Smooth muscle cell (in vitro differentiated cells): ENCODE data around the gene DAND5. TPM values are rescaled to one million over a fixed set of nuclear protein-coding genes. Genes with fewer than 3 reads are reported as not detected.

Experiments used
- DNase-seq: peaks from one replicate; lab custom pipeline; 2025; ENCODE audit not compliant: unreplicated experiment; lab: John Stamatoyannopoulos, UW
- H2AFZ ChIP-seq: fragments of 200-600 bp; sonication (generic); 2 replicates; pipeline ENCODE4 v1.6.0; 2016; ENCODE audit warnings: antibody characterized with exemption, low read depth, mild to moderate bottlenecking
- H3F3A ChIP-seq: fragments of 200-600 bp; sonication (generic); 2 replicates; pipeline ENCODE4 v1.6.0; 2017; ENCODE audit warnings: antibody characterized with exemption, low read depth
- H3K27ac ChIP-seq: fragments of 200-600 bp; sonication (generic); 2 replicates; pipeline ENCODE4 v1.5.1; 2016; ENCODE audit warnings: low read depth, mild to moderate bottlenecking
- H3K27me3 ChIP-seq: fragments of 200-600 bp; sonication (generic); 2 replicates; pipeline ENCODE4 v1.6.1; 2016; ENCODE audit warnings: low read depth, mild to moderate bottlenecking
- H3K36me3 ChIP-seq: fragments of 200-600 bp; sonication (generic); 2 replicates; pipeline ENCODE4 v1.5.1; 2016; ENCODE audit warnings: low read depth
- H3K4me1 ChIP-seq: fragments of 200-600 bp; sonication (generic); 2 replicates; pipeline ENCODE4 v1.5.1; 2016; ENCODE audit warnings: low read depth
- H3K4me2 ChIP-seq: fragments of 200-600 bp; sonication (generic); 2 replicates; pipeline ENCODE4 v1.6.0; 2016; ENCODE audit warnings: mild to moderate bottlenecking
- H3K4me3 ChIP-seq: fragments of 200-600 bp; sonication (generic); 2 replicates; pipeline ENCODE4 v1.5.1; 2016; ENCODE audit warnings: mild to moderate bottlenecking
- H3K79me2 ChIP-seq: fragments of 200-600 bp; sonication (generic); 2 replicates; pipeline ENCODE4 v1.6.0; 2016; ENCODE audit warnings: low read depth, mild to moderate bottlenecking
- H3K9ac ChIP-seq: fragments of 200-600 bp; sonication (generic); 2 replicates; pipeline ENCODE4 v1.6.0; 2016; ENCODE audit warnings: low read depth
- H3K9me3 ChIP-seq: fragments of 200-600 bp; sonication (generic); replicated peaks from 2 replicates; pipeline ENCODE4 v1.5.1; 2016; ENCODE audit warnings: low read depth
- H4K20me1 ChIP-seq: fragments of 200-600 bp; sonication (generic); 2 replicates; pipeline ENCODE4 v1.6.0; 2016; ENCODE audit warnings: low read depth
- WGBS: methylation state at CpG from one replicate; pipeline ENCODE4 v1.1.7; 2016; ENCODE audit warnings: low lambda C conversion rate; 5-methylcytosine and 5-hydroxymethylcytosine counted together
- polyA plus RNA-seq: library from polyadenylated mRNA; unstranded; fragments of >200 nt; fragmentation: Nextera tagmentation; extraction: Ambion mirVana; gene quantifications from 2 replicates; pipeline ENCODE4 v1.2.1, GENCODE V29; 2016
- total RNA-seq: library from RNA; depleted of rRNA; stranded (reverse); fragments of >200 nt; gene quantifications from 2 replicates; pipeline ENCODE4 v1.2.3, GENCODE V29; 2014
- TF ChIP-seq, protein P1 (sequence below): fragments of 200-600 bp; sonication (generic); IDR thresholded peaks from 2 replicates; pipeline ENCODE4 v1.5.1; 2017; ENCODE audit warnings: borderline replicate concordance, mild to moderate bottlenecking, antibody characterized with exemption; ENCODE audit not compliant: insufficient read depth, poor library complexity, severe bottlenecking

DAND5 gene, protein sequence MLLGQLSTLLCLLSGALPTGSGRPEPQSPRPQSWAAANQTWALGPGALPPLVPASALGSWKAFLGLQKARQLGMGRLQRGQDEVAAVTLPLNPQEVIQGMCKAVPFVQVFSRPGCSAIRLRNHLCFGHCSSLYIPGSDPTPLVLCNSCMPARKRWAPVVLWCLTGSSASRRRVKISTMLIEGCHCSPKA
- not detected in 2 replicates for total RNA-seq
- 0.18 TPM in 1 of 2 replicates, not detected in the other for polyA plus RNA-seq

DNA sequence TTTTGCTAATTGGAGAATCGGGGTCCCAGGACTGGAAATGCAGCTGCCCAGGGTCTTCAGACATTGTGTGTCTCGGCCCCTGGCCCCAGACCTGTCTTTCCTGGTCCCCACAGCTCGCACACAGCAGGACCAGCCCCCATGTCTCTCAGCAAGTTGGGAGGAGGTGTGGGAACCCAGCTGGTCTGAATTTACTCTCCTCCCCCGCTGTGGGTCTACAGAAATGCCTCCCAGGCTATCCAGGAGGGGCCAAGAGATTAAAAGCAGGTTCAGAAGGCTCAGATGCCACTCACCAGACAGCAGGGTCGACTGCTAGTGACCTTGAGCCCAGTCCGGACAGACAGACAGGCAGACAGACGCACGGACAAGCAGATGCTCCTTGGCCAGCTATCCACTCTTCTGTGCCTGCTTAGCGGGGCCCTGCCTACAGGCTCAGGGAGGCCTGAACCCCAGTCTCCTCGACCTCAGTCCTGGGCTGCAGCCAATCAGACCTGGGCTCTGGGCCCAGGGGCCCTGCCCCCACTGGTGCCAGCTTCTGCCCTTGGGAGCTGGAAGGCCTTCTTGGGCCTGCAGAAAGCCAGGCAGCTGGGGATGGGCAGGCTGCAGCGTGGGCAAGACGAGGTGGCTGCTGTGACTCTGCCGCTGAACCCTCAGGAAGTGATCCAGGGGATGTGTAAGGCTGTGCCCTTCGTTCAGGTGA, at the start of gene DAND5:
TSS of gene DAND5 (plus strand) at position 285 of the 697 bp plus-strand sequence. CDS start at position 370, 85 bp downstream.
- H3K79me2 ChIP-seq = no peaks in the 10 kb centered on the region
- DNase-seq = no peak
- no peak within 1 kb of the TSS for H3K4me2 ChIP-seq
- peaks cover 4% of the 10 kb centered on the region for H3K4me1 ChIP-seq
- H2AFZ ChIP-seq = no peak within 1 kb of the TSS
- no peak within 1 kb of the TSS for H3K4me3 ChIP-seq
- H3K9ac ChIP-seq = no peak within 1 kb of the TSS
- no peaks in the 10 kb centered on the region for H3K27me3 ChIP-seq
- H3F3A ChIP-seq = no peaks in the 10 kb centered on the region
- no peaks in the 10 kb centered on the region for H3K9me3 ChIP-seq
- WGBS = 78% methylated on average over 14 of the region's 14 CpGs
- H3K27ac ChIP-seq = no peak within 1 kb of the TSS
- TF ChIP-seq, protein P1, sequence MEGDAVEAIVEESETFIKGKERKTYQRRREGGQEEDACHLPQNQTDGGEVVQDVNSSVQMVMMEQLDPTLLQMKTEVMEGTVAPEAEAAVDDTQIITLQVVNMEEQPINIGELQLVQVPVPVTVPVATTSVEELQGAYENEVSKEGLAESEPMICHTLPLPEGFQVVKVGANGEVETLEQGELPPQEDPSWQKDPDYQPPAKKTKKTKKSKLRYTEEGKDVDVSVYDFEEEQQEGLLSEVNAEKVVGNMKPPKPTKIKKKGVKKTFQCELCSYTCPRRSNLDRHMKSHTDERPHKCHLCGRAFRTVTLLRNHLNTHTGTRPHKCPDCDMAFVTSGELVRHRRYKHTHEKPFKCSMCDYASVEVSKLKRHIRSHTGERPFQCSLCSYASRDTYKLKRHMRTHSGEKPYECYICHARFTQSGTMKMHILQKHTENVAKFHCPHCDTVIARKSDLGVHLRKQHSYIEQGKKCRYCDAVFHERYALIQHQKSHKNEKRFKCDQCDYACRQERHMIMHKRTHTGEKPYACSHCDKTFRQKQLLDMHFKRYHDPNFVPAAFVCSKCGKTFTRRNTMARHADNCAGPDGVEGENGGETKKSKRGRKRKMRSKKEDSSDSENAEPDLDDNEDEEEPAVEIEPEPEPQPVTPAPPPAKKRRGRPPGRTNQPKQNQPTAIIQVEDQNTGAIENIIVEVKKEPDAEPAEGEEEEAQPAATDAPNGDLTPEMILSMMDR = no peak
- H4K20me1 ChIP-seq = no peaks in the 10 kb centered on the region
- H3K36me3 ChIP-seq = no peaks in the 10 kb centered on the region

DNA sequence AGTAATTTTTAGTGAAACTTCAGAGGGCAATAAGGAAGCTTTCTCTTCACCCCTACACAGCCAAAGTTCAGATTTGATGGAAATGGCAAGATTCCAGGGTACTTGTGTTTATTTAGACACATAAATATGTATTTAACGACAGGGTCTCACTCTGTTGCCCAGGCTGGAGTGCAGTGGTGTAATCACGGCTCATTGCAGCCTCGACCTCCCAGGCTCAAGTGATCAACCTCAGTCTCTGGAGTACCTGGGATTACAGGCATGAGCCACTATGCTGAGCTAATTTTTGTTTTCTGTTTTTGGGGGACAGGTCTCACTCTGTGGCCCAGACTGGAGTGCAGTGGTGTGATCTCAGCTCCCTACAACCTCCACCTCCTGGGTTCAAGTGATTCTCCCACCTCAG, 48.3 kb upstream of the DAND5 start:
- TF ChIP-seq, protein P1 = no peak
- no peaks in the 10 kb centered on the region for H3K79me2 ChIP-seq
- no peak overlapping the region for H3K4me2 ChIP-seq
- H3K9ac ChIP-seq = no peak overlapping the region
- no peaks in the 10 kb centered on the region for H3K27me3 ChIP-seq
- peaks cover 3% of the 10 kb centered on the region for H3F3A ChIP-seq
- H4K20me1 ChIP-seq = no peaks in the 10 kb centered on the region
- no peaks in the 10 kb centered on the region for H3K9me3 ChIP-seq
- H3K36me3 ChIP-seq = no peaks in the 10 kb centered on the region
- WGBS = 94% methylated on average over 3 of the region's 3 CpGs
- no peak overlapping the region for H2AFZ ChIP-seq
- no peak for DNase-seq
- no peaks in the 10 kb centered on the region for H3K4me1 ChIP-seq
- no peak overlapping the region for H3K27ac ChIP-seq
- H3K4me3 ChIP-seq = no peak overlapping the region

DNA sequence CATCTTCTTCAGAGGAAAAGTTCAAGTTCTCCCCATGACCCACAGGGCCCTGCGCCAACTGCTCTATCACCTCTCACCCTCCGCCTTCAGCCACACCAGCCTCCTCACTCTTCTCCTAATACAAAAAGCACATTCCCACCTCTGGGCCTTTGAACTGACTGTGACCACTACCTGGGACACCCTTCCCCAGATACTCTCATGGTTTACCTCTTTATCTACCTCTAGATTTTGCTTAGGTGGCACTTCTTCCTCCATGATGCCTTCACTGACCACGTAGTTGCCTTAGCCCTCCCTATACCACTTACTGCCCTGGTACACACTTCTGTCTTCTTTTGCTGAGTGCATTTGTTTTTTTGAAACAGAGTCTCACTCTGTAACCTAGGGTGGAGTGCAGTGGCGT, 46.4 kb upstream of the DAND5 start:
- TF ChIP-seq, protein P1 = no peak
- H3K4me2 ChIP-seq = no peak overlapping the region
- WGBS = 97% methylated on average over 4 of the region's 4 CpGs
- no peaks in the 10 kb centered on the region for H3K4me1 ChIP-seq
- no peaks in the 10 kb centered on the region for H4K20me1 ChIP-seq
- H3F3A ChIP-seq = peaks cover 3% of the 10 kb centered on the region
- no peaks in the 10 kb centered on the region for H3K36me3 ChIP-seq
- H3K9ac ChIP-seq = no peak overlapping the region
- no peaks in the 10 kb centered on the region for H3K27me3 ChIP-seq
- H2AFZ ChIP-seq = no peak overlapping the region
- H3K9me3 ChIP-seq = no peaks in the 10 kb centered on the region
- no peak overlapping the region for H3K27ac ChIP-seq
- DNase-seq = no peak
- H3K4me3 ChIP-seq = no peak overlapping the region
- H3K79me2 ChIP-seq = no peaks in the 10 kb centered on the region
